Esophagus muscularis mucosa (tissue), 4 donors: ENCODE data around the gene CCDC148. TPM values are rescaled to one million over a fixed set of nuclear protein-coding genes. Genes with fewer than 3 reads are reported as not detected.

Source experiments
- DNase-seq: peaks from one replicate; pipeline ENCODE4 v3.0.0-alpha.2; 2017; ENCODE audit errors: extremely low spot score
- H3K27ac ChIP-seq, 4 donors: fragments of 200-600 bp; sonication (generic); replicated peaks in 1 of 4; 1 replicate in 3 of 4; 2 replicates in 1 of 4; pipeline ENCODE4 v1.5.1; 2016 to 2019; ENCODE audit warnings: mild to moderate bottlenecking in 1 of 4
- H3K27me3 ChIP-seq, 4 donors: fragments of 200-600 bp; sonication (generic); one replicate each; pipeline versions ENCODE4 v1.5.1 to v1.6.0; 2016 to 2019
- H3K36me3 ChIP-seq, 4 donors: fragments of 200-600 bp; sonication (generic); one replicate each; pipeline ENCODE4 v1.5.1; 2016 to 2019
- H3K4me1 ChIP-seq, 4 donors: fragments of 200-600 bp; sonication (generic); one replicate each; pipeline ENCODE4 v1.5.1; 2016 to 2019
- H3K4me3 ChIP-seq, 4 donors: fragments of 200-600 bp; sonication (generic); 1 replicate in 2 of 4; 2 replicates in 2 of 4; pipeline ENCODE4 v1.5.1; 2016 to 2019; ENCODE audit warnings: mild to moderate bottlenecking in 4 of 4, moderate library complexity in 1 of 4
- H3K9me3 ChIP-seq, 4 donors: fragments of 200-600 bp; sonication (generic); 1 replicate in 3 of 4; 2 replicates in 1 of 4; pipeline ENCODE4 v1.5.1; 2016 to 2019
- CTCF ChIP-seq, 3 experiments: fragments of 200-600 bp in 2 of 3; fragments of 450-650 bp in 1 of 3; sonication (generic) in 2 of 3; IDR thresholded peaks; one replicate each; pipeline ENCODE4 v1.5.1; 2017 to 2019; ENCODE audit warnings: antibody characterized with exemption in 3 of 3, mild to moderate bottlenecking in 2 of 3, moderate library complexity in 1 of 3
- EP300 ChIP-seq: sonication (generic); formaldehyde crosslinking; IDR thresholded peaks from one replicate; pipeline ENCODE4 v1.6.1; 2017; ENCODE audit warnings: antibody characterized with exemption
- POLR2A ChIP-seq: fragments of 450-650 bp; IDR thresholded peaks from one replicate; pipeline ENCODE4 v1.6.1; 2017; ENCODE audit warnings: antibody characterized with exemption, moderate library complexity, mild to moderate bottlenecking, low read depth
- POLR2AphosphoS5 ChIP-seq, 2 donors: sonication (generic); formaldehyde crosslinking; IDR thresholded peaks; one replicate each; pipeline ENCODE4 v1.6.1; 2017; ENCODE audit warnings: antibody characterized with exemption in 2 of 2
- WGBS: methylation state at CpG from one replicate; pipeline ENCODE4 v1.1.5; 2018; 5-methylcytosine and 5-hydroxymethylcytosine counted together
- intact Hi-C: fragments of 100-400 bp; cut with DNase I; formaldehyde crosslinking; loops from one replicate; pipeline ENCODE4 v1.15.1; 2023
- total RNA-seq, 4 donors: library from RNA; depleted of rRNA; stranded (reverse); fragments of >200 nt; gene quantifications; one replicate each; pipeline versions ENCODE4 v1.1.0 to v1.2.1, GENCODE V29; 2016

CCDC148 gene
- total RNA-seq, 4 donors from 2014 or later, result 2.1 to 3.7 (median 2.9) TPM

- intact Hi-C loops, result no loop called here
- no peak for DNase-seq
- TF ChIP-seq POLR2AphosphoS5 (IDR thresholded peaks at IDR 0.05) (no peak), EP300 (no peak), CTCF (IDR thresholded peaks at IDR 0.05) (no peak), POLR2A (no peak)
Measured at GRCh38 chr2:158392687-158393086, 63.9 kb downstream of the CCDC148 start.

GRCh38 chr2:158391876-158392275 is 64.7 kb downstream of the CCDC148 start:
- Histone ChIP-seq H3K36me3 (no peaks in the 10 kb centered on the region), H3K27ac (no peak overlapping the region), H3K4me1 (no peaks in the 10 kb centered on the region), H3K27me3 (no peaks in the 10 kb centered on the region), H3K4me3 (no peak overlapping the region), H3K9me3 (no peaks in the 10 kb centered on the region)
- no peak for DNase-seq
- TF ChIP-seq POLR2A (no peak), POLR2AphosphoS5 (IDR thresholded peaks at IDR 0.05) (no peak), CTCF (IDR thresholded peaks at IDR 0.05) (no peak), EP300 (no peak)
- intact Hi-C loops, result no loop called here
- WGBS, result 90% methylated on average over 2 of the region's 2 CpGs

More at GRCh38 chr2:158392687-158393086, 63.9 kb downstream of the CCDC148 start:
- H3K27me3 ChIP-seq, result no peaks in the 10 kb centered on the region
- H3K36me3 ChIP-seq, result no peaks in the 10 kb centered on the region
- no peak overlapping the region for H3K4me3 ChIP-seq
- no peaks in the 10 kb centered on the region for H3K4me1 ChIP-seq
- no peaks in the 10 kb centered on the region for H3K9me3 ChIP-seq
- 92% methylated on average over 1 of the region's 1 CpG for WGBS
- no peak overlapping the region for H3K27ac ChIP-seq

DNA sequence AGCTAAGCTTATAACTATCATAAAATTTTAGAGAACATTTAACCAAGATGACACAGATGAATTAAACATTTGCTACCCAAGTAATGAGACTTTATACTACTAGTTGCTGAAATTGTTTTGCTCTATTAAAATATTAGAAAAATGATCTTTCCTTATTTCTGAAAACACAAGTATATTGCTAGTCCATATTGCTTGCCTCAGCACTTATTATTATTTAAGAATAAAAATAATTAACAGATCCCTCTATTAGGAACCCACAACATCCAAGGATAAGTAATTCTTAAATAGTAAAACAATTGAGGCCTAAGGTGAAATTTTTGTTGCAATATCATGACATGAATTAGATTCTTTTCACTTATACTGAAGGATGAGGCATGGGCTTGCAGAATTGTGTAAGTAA is 65.2 kb downstream of the CCDC148 start:
- Histone ChIP-seq H3K4me3 (no peak overlapping the region), H3K9me3 (no peaks in the 10 kb centered on the region), H3K4me1 (no peaks in the 10 kb centered on the region), H3K36me3 (no peaks in the 10 kb centered on the region), H3K27me3 (no peaks in the 10 kb centered on the region), H3K27ac (no peak overlapping the region)
- no peak for DNase-seq
- TF ChIP-seq POLR2AphosphoS5 (IDR thresholded peaks at IDR 0.05) (no peak), EP300 (no peak), CTCF (IDR thresholded peaks at IDR 0.05) (no peak)
- intact Hi-C loops, result no loop called here

GRCh38 chr2:158388159-158388558 is 68.4 kb downstream of the CCDC148 start:
- H3K4me3 ChIP-seq, result no peak overlapping the region
- WGBS, result 93% methylated on average over 1 of the region's 1 CpG

More at GRCh38 chr2:158388159-158388558, 68.4 kb downstream of the CCDC148 start:
- Histone ChIP-seq H3K27ac (no peak overlapping the region), H3K9me3 (no peaks in the 10 kb centered on the region), H3K4me1 (no peaks in the 10 kb centered on the region), H3K36me3 (no peaks in the 10 kb centered on the region), H3K27me3 (no peaks in the 10 kb centered on the region)
- TF ChIP-seq CTCF (IDR thresholded peaks at IDR 0.05) (peak in 1 of 3 experiments; percentile 3), POLR2AphosphoS5 (IDR thresholded peaks at IDR 0.05) (no peak), EP300 (no peak), POLR2A (no peak)
- intact Hi-C loops, result no loop called here
- no peak for DNase-seq
